Hepatocyte (in vitro differentiated cells): ENCODE results near the gene OR9A2.

Experiments used
- CTCF ChIP-seq: fragments of 200-600 bp; sonication (generic); IDR thresholded peaks from 2 replicates; pipeline ENCODE4 v1.5.1; 2016; ENCODE audit warnings: antibody characterized with exemption, mild to moderate bottlenecking; ENCODE audit not compliant: poor library complexity
- EZH2 ChIP-seq: fragments of 200-600 bp; sonication (generic); IDR thresholded peaks from 2 replicates; pipeline ENCODE4 v1.6.1; 2016; ENCODE audit warnings: antibody characterized with exemption, mild to moderate bottlenecking, borderline replicate concordance
- EZH2phosphoT487 ChIP-seq: fragments of 200-600 bp; sonication (generic); IDR thresholded peaks from one replicate; pipeline ENCODE4 v1.6.1; 2018; ENCODE audit warnings: antibody characterized with exemption, mild to moderate bottlenecking, low read depth, moderate library complexity; ENCODE audit not compliant: unreplicated experiment, severe bottlenecking

- TF ChIP-seq EZH2 (no peak), CTCF (no peak), EZH2phosphoT487 (no peak)
Measured at GRCh38 chr7:143025371-143025770, 1.6 kb downstream of the OR9A2 start.
